ENCODE results near the gene GINS2.

DNA sequence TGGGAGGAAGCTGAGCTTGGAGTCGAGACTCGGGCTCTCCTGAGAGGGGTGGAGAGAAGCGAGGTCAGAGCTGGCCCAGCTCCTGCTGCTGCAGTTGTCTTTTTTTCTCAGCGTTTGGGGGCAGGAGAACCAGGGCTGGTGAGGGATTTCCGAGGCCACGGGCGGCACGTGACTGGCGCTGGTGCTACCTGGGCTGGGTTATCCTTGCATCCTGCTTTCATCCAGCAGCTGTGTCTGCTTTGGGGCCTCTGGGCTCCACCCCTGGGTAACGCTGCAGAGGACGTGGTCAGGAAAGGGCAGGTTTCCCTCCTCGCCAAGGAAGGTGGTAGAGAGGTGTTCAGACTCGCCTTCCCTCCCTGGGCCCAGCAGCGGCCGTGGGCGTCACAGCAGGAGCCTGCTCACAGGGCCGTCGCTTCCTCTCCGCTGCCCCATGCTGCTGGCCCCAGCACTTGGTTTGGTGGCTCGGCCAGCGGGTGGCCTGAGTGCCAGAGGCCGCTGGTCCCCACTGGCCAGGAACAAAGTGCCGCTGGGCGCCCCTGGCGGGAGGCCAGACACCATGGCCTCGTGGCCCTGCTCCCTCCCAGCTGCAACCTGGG lies 53.1 kb downstream of the GINS2 start:
- no peak for TF ChIP-seq ZNF331 (CRISPR knock-in tag; IDR thresholded peaks at IDR 0.05; ENCODE audit: low read depth)
- no peak for TF ChIP-seq EZH2 (IDR thresholded peaks at IDR 0.05; ENCODE audit: low read depth, unreplicated experiment)
